HepG2 (cell line): ENCODE data around the gene LPCAT4. TPM values are rescaled to one million over a fixed set of nuclear protein-coding genes. Genes with fewer than 3 reads are reported as not detected.

Source experiments
- ATF4 ChIP-seq, 2 experiments: fragments of 450-650 bp in 1 of 2; sonication (generic) in 1 of 2; formaldehyde crosslinking; IDR thresholded peaks; 2 replicates each; pipeline versions ENCODE4 v1.5.0 to v1.8.0; 2020 to 2022; ENCODE audit warnings: mild to moderate bottlenecking in 1 of 2, missing genetic modification reagents in 1 of 2
- DRAP1 ChIP-seq: IDR thresholded peaks from 2 replicates; pipeline ENCODE4 v1.6.1; 2016; ENCODE audit warnings: missing genetic modification reagents, missing compliant biosample characterization
- E2F5 ChIP-seq: sonication (generic); formaldehyde crosslinking; conservative IDR thresholded peaks from 2 replicates; pipeline ENCODE4 v1.4.0; 2020; ENCODE audit warnings: missing genetic modification reagents
- FOXM1 ChIP-seq: sonication (generic); formaldehyde crosslinking; IDR thresholded peaks from 2 replicates; pipeline ENCODE4 v1.5.0; 2020; ENCODE audit warnings: missing genetic modification reagents
- HMG20A ChIP-seq: IDR thresholded peaks from 2 replicates; pipeline ENCODE4 v1.6.1; 2016; ENCODE audit warnings: borderline replicate concordance
- IKZF4 ChIP-seq: sonication (generic); formaldehyde crosslinking; IDR thresholded peaks from 2 replicates; pipeline ENCODE4 v1.5.1; 2020; ENCODE audit warnings: borderline replicate concordance, mild to moderate bottlenecking, low read depth, missing genetic modification reagents; ENCODE audit errors: not compliant biosample characterization
- MAX ChIP-seq: IDR thresholded peaks from 2 replicates; pipeline ENCODE4 v1.6.1; 2012; ENCODE audit warnings: inconsistent platforms
- MED13 ChIP-seq: sonication (generic); formaldehyde crosslinking; IDR thresholded peaks from 2 replicates; pipeline ENCODE4 v1.5.0; 2020; ENCODE audit warnings: missing genetic modification reagents
- MLX ChIP-seq: IDR thresholded peaks from 2 replicates; pipeline ENCODE4 v1.6.1; 2016
- POLR2AphosphoS5 ChIP-seq: IDR thresholded peaks from 2 replicates; pipeline ENCODE4 v1.6.1; 2012; ENCODE audit warnings: low read depth, low read length
- SETDB1 ChIP-seq: sonication (generic); formaldehyde crosslinking; IDR thresholded peaks from 2 replicates; pipeline ENCODE4 v1.5.1; 2020; ENCODE audit warnings: missing genetic modification reagents, mild to moderate bottlenecking, borderline replicate concordance
- SNAPC4 ChIP-seq: sonication (generic); formaldehyde crosslinking; IDR thresholded peaks from 2 replicates; pipeline ENCODE4 v1.4.0; 2020; ENCODE audit warnings: mild to moderate bottlenecking, missing genetic modification reagents
- SSRP1 ChIP-seq: IDR thresholded peaks from 2 replicates; pipeline ENCODE4 v1.6.1; 2016; ENCODE audit warnings: control low read depth
- ZFP1 ChIP-seq: IDR thresholded peaks from 2 replicates; pipeline ENCODE4 v1.6.1; 2016
- ZGPAT ChIP-seq: IDR thresholded peaks from 2 replicates; pipeline ENCODE4 v1.6.1; 2016; ENCODE audit warnings: mild to moderate bottlenecking
- ZIK1 ChIP-seq: sonication (generic); formaldehyde crosslinking; IDR thresholded peaks from 2 replicates; pipeline ENCODE4 v1.5.0; 2020; ENCODE audit warnings: mild to moderate bottlenecking, low read depth, missing genetic modification reagents, borderline replicate concordance
- ZNF44 ChIP-seq: sonication (generic); formaldehyde crosslinking; IDR thresholded peaks from 2 replicates; pipeline ENCODE4 v1.5.1; 2020; ENCODE audit warnings: mild to moderate bottlenecking, missing genetic modification reagents
- ZNF572 ChIP-seq: sonication (generic); formaldehyde crosslinking; IDR thresholded peaks from 2 replicates; pipeline ENCODE4 v1.5.1; 2020; ENCODE audit warnings: mild to moderate bottlenecking, missing genetic modification reagents
- ZNF788 ChIP-seq: sonication (generic); formaldehyde crosslinking; IDR thresholded peaks from 2 replicates; pipeline ENCODE4 v1.5.0; 2020; ENCODE audit warnings: mild to moderate bottlenecking, missing genetic modification reagents, borderline replicate concordance
- ZNF816 ChIP-seq: sonication (generic); formaldehyde crosslinking; IDR thresholded peaks from 2 replicates; pipeline ENCODE4 v1.8.0; 2022; ENCODE audit warnings: missing genetic modification reagents, mild to moderate bottlenecking, borderline replicate concordance
- polyA plus RNA-seq, 8 experiments: library from polyadenylated mRNA; depleted of rRNA in 3 of 8; stranded (reverse) in 7 of 8; unstranded in 1 of 8; fragments of >200 nt; fragmentation: Illumina TruSeq in 4 of 8; extraction: Trizol in 4 of 8; gene quantifications; 2 replicates each; pipeline versions ENCODE4 v1.2.1 to v1.2.3, GENCODE V29; 2011 to 2016; ENCODE audit warnings: low read depth in 4 of 8, missing spikeins in 1 of 8, mixed read lengths in 1 of 8; ENCODE audit not compliant: insufficient read depth in 1 of 8
- total RNA-seq, 5 experiments: library from RNA; depleted of rRNA; stranded (reverse); fragments of >200 nt; fragmentation: Illumina TruSeq; extraction: Trizol; gene quantifications; 2 replicates each; pipeline ENCODE4 v1.2.3, GENCODE V29; 2016; ENCODE audit warnings: low read depth in 1 of 5

LPCAT4 gene
- total and polyA plus RNA-seq, 2 of the 13 experiments (the other 11 are each of a cell fraction or from before 2014, with no cell fraction given) = 8.1 to 57.1 TPM

- peak; percentile 63; the same call in 1 of the 2 replicates for TF ChIP-seq SNAPC4 (CRISPR knock-in tag)
- TF ChIP-seq ZNF816 (CRISPR knock-in tag) = 0 out of 2 replicates have a peak, but pooled peaks have one; percentile 57
- no peak for TF ChIP-seq E2F5 (CRISPR knock-in tag)
- TF ChIP-seq ATF4 (CRISPR knock-in tag; IDR thresholded peaks at IDR 0.05) = peak in 1 of 2 experiments; percentile 69; a peak in 2 of 4 replicates
- TF ChIP-seq IKZF4 (CRISPR knock-in tag) = peak; percentile 85
- TF ChIP-seq ZNF788 (CRISPR knock-in tag) = peak; percentile 66; the same call in 1 of the 2 replicates
- TF ChIP-seq MED13 (CRISPR knock-in tag) = no peak
- TF ChIP-seq ZNF572 (CRISPR knock-in tag) = no peak
- TF ChIP-seq MLX (CRISPR knock-in tag) = peak; percentile 68
- peak; percentile 47; the same call in 1 of the 2 replicates for TF ChIP-seq ZNF44 (CRISPR knock-in tag)
- TF ChIP-seq DRAP1 (CRISPR knock-in tag) = peak; percentile 84
- no peak for TF ChIP-seq SSRP1 (CRISPR knock-in tag)
- no peak for TF ChIP-seq HMG20A (CRISPR knock-in tag)
- no peak for TF ChIP-seq SETDB1 (CRISPR knock-in tag)
- TF ChIP-seq MAX = peak; percentile 94
- TF ChIP-seq ZIK1 (CRISPR knock-in tag) = no peak
- TF ChIP-seq POLR2AphosphoS5 = peak; percentile 98
- TF ChIP-seq ZGPAT (CRISPR knock-in tag) = peak; percentile 56; the same call in 1 of the 2 replicates
- TF ChIP-seq ZFP1 (CRISPR knock-in tag) = peak; percentile 57; the same call in 1 of the 2 replicates
- TF ChIP-seq FOXM1 = no peak
Measured at GRCh38 chr15:34342737-34343575, 24.0 kb downstream of the LPCAT4 start, which contains the start of the genes NOP10 and NUTM1 (continued).
